Inflammatory macrophage treated with lipopolysaccharide for 4 hours (primary cell): ENCODE results near the gene GNA15.
A peak's percentile ranks its signal among the peaks of the same experiment; 100 is the strongest.
"Not testable (repeated sequence)": the region's sequence is repeated elsewhere in the genome, so short reads cannot be mapped to it uniquely, and the experiment has no call there.

Experiments used
- DNase-seq: peaks from one replicate; pipeline ENCODE4 v3.0.0-alpha.2; 2020

GNA15 gene

DNA sequence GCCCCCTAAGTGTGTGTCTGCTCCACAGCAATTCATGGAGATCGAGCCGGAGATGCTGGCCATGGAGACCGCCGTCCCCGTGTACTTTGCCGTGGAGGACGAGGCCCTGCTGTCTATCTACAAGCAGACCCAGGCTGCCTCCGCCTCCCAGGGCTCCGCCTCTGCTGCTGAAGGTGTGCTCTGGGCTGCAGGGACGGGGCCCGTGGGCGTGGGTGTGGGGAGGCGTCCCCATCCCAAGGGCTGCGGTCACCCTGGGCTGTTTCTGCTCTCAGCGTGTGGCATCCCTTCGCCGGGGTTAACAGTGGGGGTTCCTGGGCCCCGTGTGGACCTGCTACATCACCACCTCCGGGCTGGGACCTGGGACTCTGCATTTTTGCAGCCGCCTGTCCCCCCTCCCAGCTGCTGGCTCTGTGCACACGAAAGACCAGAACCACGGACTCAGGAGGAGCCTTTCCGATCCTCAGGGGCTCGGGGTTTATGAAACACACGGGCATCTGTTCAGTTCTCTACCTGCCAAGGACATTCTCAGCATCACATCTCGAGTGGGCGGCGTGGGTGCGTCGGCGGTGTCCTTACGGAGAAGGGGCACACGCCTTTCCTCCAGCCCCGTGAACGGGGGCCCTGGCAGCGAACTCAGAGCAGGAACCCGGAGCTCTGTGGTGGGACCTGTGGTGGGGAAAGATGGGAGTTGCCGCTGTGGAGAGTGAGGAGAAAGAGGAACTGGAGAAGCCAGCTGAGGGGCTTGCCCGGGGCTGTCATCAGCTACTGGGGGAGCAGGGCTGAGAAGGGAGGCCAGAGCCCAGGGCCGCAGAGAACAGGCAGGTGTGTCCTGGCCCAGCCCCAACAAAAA lies 57.6 kb downstream of the GNA15 start:
- DNase-seq, result peak; percentile 57

GRCh38 chr19:3194106-3195087 lies 58.6 kb downstream of the GNA15 start:
- no peak for DNase-seq

DNA sequence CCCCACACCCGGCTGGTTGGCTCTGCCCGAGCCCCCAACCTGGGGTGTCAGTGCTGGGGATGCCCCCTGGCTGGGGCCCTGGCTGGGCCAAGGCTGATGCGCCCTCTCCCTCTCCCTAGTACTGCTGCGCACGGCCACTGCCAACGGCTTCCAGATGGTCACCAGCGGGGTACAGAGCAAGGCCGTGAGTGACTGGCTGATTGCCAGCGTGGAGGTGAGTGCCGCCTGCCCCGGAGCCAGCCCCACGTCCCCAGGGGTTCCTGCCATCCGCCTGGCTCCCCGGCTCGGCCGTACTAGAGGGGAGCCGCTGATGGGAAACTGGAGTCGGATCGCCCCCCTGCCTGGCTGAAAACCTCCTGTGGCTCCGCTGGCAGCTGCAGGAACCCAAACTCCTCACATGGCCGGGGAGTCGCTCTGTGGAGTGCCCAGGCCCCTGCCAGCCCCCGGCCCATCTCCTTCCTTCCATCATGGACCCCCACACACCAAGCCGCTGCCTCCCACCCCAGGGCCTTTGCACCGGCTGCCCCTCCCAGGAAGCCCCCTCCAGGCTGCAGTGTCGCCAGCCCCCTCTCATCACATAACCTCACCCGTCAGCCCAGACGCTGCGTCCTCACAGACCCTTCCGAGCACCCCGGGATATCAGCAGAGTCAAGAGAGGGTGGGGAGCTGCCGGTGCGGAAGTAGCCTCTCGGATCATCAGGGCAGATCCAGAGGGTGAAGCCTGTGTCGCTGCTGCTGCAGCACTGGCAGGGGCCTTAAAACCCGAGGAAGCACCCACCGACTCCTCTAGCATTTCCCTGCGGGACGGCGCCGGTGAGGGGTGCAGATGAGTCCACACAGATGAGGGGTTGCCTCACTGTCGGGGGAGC lies 60.5 kb downstream of the GNA15 start:
- no peak for DNase-seq

DNA sequence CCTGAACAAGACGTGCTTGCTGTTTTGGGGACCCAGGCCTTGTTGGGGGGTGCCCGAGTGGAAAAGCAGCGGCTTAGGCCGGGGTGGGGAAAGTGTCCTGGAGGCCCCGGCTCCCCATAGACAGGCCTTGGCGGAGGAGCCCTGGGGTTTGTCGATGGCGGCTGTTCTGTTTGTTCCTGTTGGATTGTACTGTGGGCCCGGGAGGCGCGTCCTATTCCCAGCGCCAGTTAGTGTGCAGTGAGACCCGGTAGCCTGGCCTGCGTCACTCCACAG lies 61.0 kb downstream of the GNA15 start:
- DNase-seq, result no peak

DNA sequence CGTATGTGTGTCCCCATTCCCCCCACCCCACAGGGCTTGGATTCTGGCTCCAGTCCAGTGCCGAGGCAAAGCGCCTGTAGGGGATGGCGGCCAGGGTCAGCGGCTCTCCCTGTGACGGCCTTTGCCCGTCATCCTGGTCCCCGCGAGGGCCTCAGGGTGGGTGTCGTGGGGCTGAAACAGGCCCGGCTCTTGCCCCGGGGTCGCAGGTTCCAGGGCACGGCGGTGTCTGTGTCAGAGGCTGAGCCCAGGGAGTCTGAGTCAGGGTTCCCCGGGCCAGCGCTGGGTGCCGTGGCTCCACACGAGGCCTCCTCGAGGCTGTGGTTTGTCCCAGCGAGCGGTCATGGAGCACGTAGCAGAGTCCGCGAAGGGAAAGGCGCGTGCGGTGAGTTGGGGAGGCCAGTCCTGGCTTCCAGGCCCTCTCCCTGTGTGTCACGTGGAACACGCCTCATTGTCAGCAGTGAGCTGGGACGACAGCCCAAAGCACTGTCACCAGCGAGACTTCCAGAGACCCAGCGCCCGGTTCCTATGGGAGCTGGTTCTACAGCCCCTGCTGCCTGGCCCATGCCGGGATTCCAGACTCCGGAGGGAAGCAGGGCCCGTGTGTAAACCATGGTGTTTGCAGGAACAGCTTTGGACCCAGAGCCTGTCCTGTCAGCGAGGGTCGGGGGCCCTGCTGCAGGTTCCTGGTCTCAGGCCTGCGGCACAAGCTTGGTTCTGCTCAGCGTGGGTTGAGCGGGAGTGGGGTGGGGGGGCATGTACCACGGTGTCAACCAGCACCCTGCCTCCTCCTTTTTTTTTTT lies 63.3 kb downstream of the GNA15 start:
- no peak for DNase-seq

- DNase-seq, result peak; percentile 7
These were observed 65.4 kb downstream of the GNA15 start for GRCh38 chr19:3201072-3201700.

GRCh38 chr19:3201911-3202310 lies 66.1 kb downstream of the GNA15 start:
- no peak for DNase-seq

DNA sequence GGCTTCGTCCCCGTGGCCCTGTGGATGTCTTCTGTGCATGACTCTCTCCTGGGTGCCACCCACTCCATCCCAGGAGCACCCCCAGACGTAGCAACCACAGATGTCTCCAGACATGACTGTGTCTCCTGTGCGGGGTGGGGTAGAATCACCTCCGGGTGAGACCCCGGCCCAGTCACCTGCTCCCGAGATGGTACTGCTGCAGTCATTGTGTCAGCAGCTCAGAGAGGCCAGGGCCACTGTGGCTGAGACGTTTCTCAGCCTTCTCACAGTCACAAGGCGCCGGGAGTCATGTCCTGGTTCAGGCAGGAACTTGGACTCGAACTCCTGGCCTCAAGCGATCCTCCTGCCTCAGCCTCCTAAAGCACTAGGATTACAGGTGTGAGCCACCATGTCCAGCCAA lies 66.5 kb downstream of the GNA15 start:
- DNase-seq, result no peak

DNA sequence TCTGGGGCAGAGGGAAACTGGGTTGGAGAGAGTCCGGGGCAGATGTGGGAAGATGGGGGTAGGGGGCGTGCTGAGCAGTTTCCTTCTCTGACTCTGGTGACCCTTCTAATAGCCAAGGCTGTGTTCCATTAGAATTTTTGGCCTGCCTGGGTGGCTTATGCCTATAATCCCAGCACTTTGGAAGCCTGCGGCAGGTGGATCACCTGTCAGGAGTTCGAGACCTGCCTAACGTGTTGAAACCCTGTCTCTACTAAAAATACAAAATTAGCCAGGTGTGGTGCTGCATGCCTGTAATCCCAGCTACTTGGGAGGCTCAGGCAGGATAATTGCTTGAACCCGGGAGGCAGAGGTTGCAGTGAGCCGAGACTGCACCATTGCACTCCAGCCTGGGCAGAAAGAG lies 67.1 kb downstream of the GNA15 start:
- DNase-seq, result not testable (repeated sequence)

DNA sequence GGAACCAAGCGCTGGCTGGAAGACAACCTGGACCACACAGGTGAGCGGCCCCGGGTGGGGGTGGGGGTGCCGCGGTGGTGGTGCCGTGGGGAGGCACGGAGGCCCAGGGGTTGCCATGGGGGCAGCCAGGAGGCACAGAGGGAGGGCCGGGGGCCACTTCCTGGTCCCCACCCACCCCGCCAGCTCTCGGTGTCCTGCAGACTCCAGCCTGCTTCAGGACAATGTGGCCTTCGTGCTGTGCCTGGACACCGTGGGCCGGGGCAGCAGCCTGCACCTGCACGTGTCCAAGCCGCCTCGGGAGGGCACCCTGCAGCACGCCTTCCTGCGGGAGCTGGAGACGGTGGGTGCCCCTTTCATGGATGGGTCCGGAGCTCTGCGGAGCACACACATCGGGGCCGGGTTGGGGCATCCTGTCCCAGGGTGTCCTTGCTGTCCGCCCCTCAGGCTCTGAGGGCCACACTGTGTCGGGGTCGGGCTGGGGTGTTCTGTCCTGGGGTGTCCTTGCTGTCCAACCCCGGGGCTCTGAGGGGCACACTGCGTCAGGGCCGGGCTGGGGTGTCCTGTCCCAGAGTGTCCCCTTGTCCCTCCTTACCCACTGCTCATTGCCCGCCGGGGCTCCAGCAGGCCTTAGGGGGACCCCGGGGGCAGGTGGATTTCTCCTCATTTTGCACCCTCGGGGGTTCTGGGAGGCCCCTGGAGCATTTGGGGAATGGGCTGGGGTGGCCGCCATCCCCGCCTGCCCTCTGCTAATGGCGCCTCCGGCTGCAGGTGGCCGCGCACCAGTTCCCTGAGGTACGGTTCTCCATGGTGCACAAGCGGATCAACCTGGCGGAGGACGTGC lies 68.2 kb downstream of the GNA15 start:
- no peak for DNase-seq

- DNase-seq, result no peak
These were observed 68.9 kb downstream of the GNA15 start for GRCh38 chr19:3204646-3205275.

GRCh38 chr19:3206216-3206953 lies 70.6 kb downstream of the GNA15 start:
- DNase-seq, result no peak

GRCh38 chr19:3207461-3208242 lies 71.8 kb downstream of the GNA15 start:
- no peak for DNase-seq

GRCh38 chr19:3208317-3209207 lies 72.7 kb downstream of the GNA15 start:
- DNase-seq, result no peak

DNA sequence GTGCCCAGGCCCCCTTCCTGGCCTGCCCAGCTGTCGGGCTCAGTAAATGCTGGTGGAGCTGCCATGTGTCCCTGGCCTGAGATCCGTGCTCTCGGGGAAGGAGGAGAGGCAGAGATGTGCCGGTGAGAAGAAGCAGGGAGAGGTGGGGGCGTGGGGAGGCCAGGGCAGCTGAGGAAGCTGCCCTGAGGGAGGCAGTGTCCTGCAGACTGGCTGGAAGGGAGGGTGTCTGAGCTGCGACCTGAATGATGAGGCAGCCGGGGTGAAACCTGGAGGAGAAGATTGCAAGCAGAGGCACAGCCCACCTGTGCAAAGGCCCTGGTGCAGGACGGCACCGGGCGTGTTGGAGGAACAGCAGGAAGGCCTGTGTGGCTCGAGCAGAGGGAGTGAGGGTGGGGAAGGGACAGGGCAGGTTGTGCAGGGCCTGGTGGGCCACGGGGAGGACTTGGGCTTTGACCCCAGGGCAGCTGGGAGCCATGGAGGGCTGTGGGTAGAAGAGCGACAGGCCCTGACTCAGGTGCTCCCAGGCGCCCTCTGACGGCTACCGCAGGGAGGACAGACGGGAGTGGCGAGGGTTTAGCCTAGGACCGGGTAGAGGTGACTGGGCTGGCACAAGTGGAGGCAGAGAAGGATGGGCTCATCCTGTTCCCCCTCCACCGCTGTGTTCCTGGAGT lies 74.6 kb downstream of the GNA15 start:
- DNase-seq, result peak; percentile 56

DNA sequence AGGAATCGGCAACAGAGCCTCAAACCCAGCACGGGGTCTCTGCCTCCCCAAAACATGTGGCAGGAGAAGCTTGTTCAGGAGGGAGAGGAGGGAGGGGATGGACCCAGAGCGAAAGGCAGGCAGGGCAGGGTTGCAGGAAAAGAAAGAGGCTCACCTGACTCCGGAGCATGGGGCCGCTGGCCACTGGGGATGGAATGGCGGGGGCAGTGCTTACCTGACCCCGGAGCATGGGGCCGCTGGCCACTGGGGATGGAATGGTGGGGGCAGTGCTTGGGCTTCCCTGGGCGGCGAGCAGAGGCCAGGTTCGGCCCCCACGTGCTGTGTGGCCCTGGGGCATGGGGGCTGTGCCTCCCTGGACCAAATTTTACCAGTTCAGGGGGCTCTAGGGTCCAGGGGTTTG lies 75.4 kb downstream of the GNA15 start:
- no peak for DNase-seq

GRCh38 chr19:3213159-3213558 lies 77.3 kb downstream of the GNA15 start:
- DNase-seq, result no peak
